Activated CD8-positive, alpha-beta memory T cell treated with anti-CD3 and anti-CD28 coated beads, Interleukin-2, amount 50 U/mL, for 4 hours (primary cell): ENCODE results near the gene ARHGAP35.
A peak's percentile ranks its signal among the peaks of the same experiment; 100 is the strongest.
"Not testable (repeated sequence)": the region's sequence is repeated elsewhere in the genome, so short reads cannot be mapped to it uniquely, and the experiment has no call there.

Source experiments
- DNase-seq: peaks from one replicate; pipeline ENCODE4 v3.0.0-alpha.2; 2020

Gene ARHGAP35

GRCh38 chr19:46845959-46846459, 14.8 kb upstream of the ARHGAP35 start:
- DNase-seq = no peak

GRCh38 chr19:46847528-46847927, 13.3 kb upstream of the ARHGAP35 start:
- no peak for DNase-seq

- no peak for DNase-seq
Observed at GRCh38 chr19:46848389-46848788, 12.4 kb upstream of the ARHGAP35 start.

GRCh38 chr19:46849610-46850009, 11.2 kb upstream of the ARHGAP35 start:
- no peak for DNase-seq

- peak; percentile 91 for DNase-seq
Observed at GRCh38 chr19:46850228-46851203, 10.3 kb upstream of the ARHGAP35 start, which contains the start of gene AP2S1. Gene AP2S1, minus strand, starts transcription at chr19:46850846. Its CDS starts 80 bp downstream, at chr19:46850766.

GRCh38 chr19:46852830-46853229, 8.0 kb upstream of the ARHGAP35 start:
- no peak for DNase-seq

- not testable (repeated sequence) for DNase-seq
Observed at GRCh38 chr19:46854698-46855097, 6.1 kb upstream of the ARHGAP35 start.

GRCh38 chr19:46856062-46857022, 4.5 kb upstream of the ARHGAP35 start:
- peak; percentile 90 for DNase-seq

GRCh38 chr19:46859637-46860124, 1.1 kb upstream of the ARHGAP35 start:
- DNase-seq = no peak

GRCh38 chr19:46860125-46860845, 512 bp upstream of the ARHGAP35 start:
- DNase-seq = peak; percentile 92

GRCh38 chr19:46861691-46862502, 1.1 kb downstream of the ARHGAP35 start:
- peak; percentile 16 for DNase-seq

- DNase-seq = peak; percentile 7
Observed at GRCh38 chr19:46862503-46862834, 1.7 kb downstream of the ARHGAP35 start.

GRCh38 chr19:46862974-46863632, 2.3 kb downstream of the ARHGAP35 start:
- DNase-seq = no peak

- no peak for DNase-seq
Observed at GRCh38 chr19:46863818-46864629, 3.2 kb downstream of the ARHGAP35 start.

- no peak for DNase-seq
Observed at GRCh38 chr19:46866407-46867136, 5.8 kb downstream of the ARHGAP35 start.

- DNase-seq = no peak
Observed at GRCh38 chr19:46867170-46867569, 6.4 kb downstream of the ARHGAP35 start.

- DNase-seq = no peak
Observed at GRCh38 chr19:46868025-46868802, 7.4 kb downstream of the ARHGAP35 start.

GRCh38 chr19:46871173-46871572, 10.4 kb downstream of the ARHGAP35 start:
- not testable (repeated sequence) for DNase-seq
